GM20000 (cell line): Measurements from ENCODE around the gene DUSP12.

ENCODE experiments used
- DNase-seq: peaks from one replicate; pipeline ENCODE4 v3.0.0; 2012; ENCODE audit warnings: low spot score
- TF ChIP-seq, protein P1 (sequence below): IDR thresholded peaks from 2 replicates; pipeline ENCODE4 v1.5.1; 2012; ENCODE audit warnings: mild to moderate bottlenecking, control low read depth; ENCODE audit errors: extremely low read depth, missing control alignments

DUSP12 gene

DNA sequence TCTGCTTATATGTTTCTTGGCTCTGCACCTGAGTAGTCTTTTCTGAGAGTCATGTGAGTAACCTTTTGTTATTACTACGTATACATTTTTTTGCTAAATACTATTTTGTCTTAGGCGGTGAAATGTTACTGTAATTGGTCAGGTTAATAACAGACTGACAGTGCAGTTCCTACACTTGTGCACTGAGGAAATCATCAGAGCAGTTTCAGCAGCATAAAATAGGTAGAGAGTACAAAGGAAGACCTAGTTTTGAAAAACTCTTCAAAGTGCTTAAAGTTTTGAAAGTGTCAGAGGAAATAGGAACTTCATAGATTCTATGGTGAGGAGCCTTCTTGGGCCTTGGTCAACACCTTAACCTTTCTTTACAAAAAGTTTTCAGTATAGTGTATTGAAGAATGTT, 27.7 kb downstream of the DUSP12 start:
- TF ChIP-seq, protein P1, sequence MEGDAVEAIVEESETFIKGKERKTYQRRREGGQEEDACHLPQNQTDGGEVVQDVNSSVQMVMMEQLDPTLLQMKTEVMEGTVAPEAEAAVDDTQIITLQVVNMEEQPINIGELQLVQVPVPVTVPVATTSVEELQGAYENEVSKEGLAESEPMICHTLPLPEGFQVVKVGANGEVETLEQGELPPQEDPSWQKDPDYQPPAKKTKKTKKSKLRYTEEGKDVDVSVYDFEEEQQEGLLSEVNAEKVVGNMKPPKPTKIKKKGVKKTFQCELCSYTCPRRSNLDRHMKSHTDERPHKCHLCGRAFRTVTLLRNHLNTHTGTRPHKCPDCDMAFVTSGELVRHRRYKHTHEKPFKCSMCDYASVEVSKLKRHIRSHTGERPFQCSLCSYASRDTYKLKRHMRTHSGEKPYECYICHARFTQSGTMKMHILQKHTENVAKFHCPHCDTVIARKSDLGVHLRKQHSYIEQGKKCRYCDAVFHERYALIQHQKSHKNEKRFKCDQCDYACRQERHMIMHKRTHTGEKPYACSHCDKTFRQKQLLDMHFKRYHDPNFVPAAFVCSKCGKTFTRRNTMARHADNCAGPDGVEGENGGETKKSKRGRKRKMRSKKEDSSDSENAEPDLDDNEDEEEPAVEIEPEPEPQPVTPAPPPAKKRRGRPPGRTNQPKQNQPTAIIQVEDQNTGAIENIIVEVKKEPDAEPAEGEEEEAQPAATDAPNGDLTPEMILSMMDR: no peak
- DNase-seq: no peak

DNA sequence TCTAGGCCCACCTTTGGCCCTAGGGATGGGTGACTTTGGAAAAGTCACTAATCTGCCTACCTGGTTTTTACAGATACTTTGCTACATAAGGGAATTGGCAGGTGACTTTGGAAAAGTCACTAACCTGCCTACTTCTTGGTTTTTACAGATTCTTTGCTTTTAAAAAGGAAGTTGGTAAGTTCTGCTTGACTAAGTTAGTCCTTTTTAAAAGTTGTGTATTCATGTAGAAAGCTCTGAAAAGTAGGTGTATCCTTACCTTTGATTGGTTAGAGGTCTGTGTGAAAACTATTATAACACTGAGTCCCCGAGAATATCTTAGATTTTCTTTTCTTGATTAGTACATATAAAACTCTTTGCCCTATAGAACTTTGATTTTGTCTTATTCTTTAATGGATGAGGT, 28.9 kb downstream of the DUSP12 start:
- TF ChIP-seq, protein P1: no peak

DNA sequence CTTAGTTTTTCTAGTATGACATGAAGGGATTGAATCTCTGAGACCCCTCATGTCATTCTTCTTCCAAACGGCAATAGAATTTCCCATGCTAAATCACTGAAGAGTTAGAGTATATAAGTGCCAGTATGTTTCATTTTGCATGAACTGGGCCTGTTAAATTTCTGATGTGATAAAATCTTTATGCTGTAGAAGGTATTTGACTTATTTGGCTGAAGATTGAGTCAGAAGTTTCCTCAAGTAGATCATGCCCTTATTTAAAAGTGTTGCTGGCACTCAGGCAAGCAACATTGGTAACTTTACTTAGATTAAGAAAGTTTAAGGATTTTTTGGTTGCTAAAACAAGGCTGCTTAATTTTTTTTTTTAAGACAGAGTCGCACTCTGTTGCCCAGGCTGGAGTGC, 29.8 kb downstream of the DUSP12 start:
- TF ChIP-seq, protein P1: no peak
- DNase-seq: no peak

More for the DNA sequence above, 28.9 kb downstream of the DUSP12 start:
- DNase-seq: no peak

DNA sequence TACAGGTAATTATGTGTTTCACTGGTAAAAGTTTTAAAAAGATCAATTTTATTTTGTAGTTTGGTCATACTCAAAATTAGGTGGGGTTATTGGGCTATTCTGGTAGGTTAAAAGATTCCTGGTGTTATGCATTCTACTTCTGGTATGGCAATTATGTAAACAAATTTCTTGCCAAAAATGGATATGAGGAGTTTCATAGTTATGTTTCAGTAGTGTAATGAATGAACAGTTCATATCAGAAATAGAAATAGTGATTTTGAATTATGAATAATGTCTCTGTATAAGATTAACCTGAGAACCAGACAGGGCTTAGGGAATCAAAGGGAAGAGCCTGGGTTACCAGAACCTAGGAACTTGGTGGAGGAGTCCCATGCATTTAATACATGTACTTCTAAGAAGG, 32.4 kb downstream of the DUSP12 start:
- DNase-seq: no peak
- TF ChIP-seq, protein P1: no peak

DNA sequence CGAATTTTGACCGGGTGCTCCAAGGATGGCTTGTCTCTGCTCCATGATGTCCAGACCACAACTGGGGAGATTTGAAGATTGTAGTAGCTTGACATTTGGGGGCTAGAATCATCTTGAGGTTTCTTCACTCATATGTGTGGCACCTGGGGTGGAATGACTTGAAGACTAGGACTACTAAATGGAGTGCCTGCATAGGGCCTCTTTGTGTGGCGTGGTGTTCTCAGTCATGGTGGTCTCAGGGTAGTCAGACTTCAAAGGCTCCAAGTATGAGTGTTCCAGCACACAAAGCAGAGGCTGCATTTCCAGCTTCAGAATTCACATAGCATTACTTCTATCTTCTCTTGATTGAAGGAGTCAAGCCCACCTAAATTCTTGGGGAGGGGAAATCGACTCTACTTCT, 33.3 kb downstream of the DUSP12 start:
- TF ChIP-seq, protein P1: no peak
- no peak for DNase-seq

DNA sequence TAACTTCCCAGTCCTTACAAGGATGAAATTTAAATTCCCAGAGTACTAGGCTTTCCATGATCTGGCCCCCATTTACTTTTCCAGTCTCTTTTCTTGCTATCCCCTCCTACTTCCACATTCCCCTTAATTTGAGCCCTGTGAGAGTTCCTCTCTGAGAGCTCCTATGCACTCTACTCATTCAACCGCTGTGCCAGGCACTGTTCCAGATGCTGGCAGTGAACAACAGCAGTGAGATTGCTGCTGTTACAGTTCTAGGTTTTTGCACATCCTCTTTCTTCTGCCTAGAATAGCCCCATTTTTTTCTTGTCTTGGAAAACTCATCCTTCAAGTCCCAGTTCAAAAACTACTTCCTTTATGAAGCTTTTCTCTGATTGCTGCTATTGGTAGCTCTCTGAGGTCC, 35.4 kb downstream of the DUSP12 start:
- TF ChIP-seq, protein P1: no peak
- DNase-seq: no peak

DNA sequence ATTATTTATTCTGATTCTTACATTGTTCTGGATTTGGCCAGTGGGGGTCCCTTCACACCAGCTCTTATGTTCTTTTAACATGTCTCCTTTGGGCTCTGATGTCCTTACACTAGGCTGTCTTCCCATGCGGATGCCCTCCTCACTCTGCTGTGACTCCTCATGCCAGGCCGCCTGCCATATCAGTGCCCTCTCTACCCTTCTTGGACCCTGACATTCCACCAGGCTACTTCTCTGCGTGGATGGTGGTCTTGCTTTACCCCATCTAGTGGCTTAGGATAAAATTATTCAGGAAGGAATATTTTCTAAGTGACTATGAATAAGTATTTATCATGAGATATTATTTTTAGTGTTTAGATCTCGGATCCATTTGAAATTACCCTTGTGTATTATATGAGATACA, 37.8 kb downstream of the DUSP12 start:
- DNase-seq: no peak
- TF ChIP-seq, protein P1: no peak
